Left cardiac atrium (tissue), 4 donors: ENCODE measurements around the gene ASXL1. TPM values are rescaled to one million over a fixed set of nuclear protein-coding genes. Genes with fewer than 3 reads are reported as not detected.

Experiments used
- ATAC-seq, 2 donors: fragments of 200-7000 bp; cut with Tn5 transposase; one replicate each; pipeline ENCODE4 v1.9.1; 2020; ENCODE audit warnings: mild to moderate bottlenecking in 2 of 2, moderate library complexity in 2 of 2
- DNase-seq: peaks from one replicate; pipeline ENCODE4 v3.0.0-alpha.2; 2020
- intact Hi-C, 2 donors: fragments of 100-400 bp; cut with DNase I; formaldehyde crosslinking; loops; one replicate each; pipeline versions ENCODE4 v1.14.1 to v1.15.1; 2022 to 2023
- total RNA-seq, 2 donors: library from RNA; stranded (reverse); fragmentation: NEBNext Ultra II Directional; extraction: Animal tissue kit (Norgen Biotek cat#: 25700); gene quantifications; one replicate each; pipeline ENCODE4 v1.2.1, GENCODE V29; 2021
- donor health status: DM: no; HTN: yes; CAD: no.
- donor health status: DM: no; HTN: yes; CAD: no; lungs with severe emphysema.
- donor health status: DM: yes; HTN: yes; CAD: no.
- donor health status: Dilated cardiomyopathy.

ASXL1 gene
- total RNA-seq, 2 donors from 2014 or later: 32.1 to 49.0 TPM

DNA sequence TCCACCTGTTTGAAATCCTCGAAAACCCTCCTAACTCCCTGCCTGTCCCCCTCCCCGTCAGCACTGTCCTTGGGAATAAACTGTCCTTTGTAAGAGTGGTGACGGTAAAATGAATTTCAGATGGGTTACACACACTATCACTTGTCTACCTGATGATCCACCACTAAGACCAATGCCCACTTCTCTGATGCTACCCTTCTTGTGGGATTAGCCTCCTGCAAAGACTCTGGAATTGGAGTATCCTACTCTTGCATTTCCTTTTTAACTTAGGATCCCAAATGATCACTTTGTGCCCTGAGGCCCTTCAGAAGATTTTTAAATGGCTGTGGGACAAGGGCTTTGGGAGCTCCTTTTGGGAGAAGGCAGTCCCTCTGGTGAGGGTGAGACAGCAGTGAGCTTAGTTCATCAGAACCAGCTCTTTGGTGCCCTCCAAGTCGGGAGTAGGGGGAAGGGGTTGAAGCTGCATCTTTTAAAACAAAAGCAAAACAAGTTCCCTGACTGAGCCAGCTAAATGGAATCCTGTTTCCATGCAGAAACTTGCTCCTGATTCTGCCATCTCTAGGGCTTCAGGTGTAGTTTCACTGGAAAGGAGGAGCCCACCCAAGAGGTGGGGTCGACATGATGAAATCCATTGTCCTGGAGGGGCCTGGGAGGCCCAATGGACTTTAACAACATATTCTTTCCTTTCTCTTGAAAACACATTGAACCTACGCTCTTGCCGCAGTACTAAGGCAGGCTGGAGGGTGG lies 86.5 kb downstream of the ASXL1 start:
- intact Hi-C loops: no loop called here
- DNase-seq (no peak), ATAC-seq (no peak)

DNA sequence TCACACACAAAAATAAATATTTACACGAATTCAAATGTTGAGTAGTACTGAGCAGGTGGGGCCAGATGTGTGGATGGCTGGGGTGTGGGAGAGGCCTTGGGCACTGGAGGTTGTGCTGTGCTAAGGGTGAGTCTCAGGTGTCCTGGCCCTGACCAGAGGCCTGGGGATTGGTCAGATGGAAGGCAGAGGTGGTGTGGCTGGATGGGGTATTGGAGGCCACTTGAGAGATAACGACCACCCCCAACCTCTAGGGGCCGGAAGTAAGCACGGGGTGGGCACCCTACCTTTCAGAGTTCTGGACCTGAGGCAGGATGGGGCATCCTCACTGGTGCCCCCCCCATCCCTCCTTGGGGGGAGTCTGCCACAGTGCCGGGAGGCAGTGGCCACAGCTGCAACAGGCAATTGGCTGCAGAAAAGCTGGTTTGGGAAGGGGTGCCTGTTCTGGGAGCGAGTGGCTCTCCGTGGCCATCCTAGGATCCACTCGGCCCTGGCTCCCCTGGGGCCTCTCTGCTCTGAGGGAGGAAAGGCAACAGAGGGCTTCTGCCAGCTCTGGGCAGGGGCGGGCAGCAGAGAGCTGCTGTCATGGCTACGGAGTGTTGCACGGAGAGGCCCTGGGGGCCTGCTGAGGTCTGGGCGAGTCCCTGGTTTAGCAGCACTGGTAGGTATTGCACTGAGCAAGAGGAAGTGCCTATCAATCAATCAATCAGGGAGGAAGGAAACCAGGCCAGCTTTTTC lies 87.6 kb downstream of the ASXL1 start:
- intact Hi-C loops: no loop called here
- ATAC-seq (peak; percentile 4 to 63), DNase-seq (no peak)

GRCh38 chr20:32446301-32447100 lies 88.4 kb downstream of the ASXL1 start:
- no peak for DNase-seq
- intact Hi-C loops: no loop called here
- peak in 1 of 2 donors; percentile 1 for ATAC-seq

DNA sequence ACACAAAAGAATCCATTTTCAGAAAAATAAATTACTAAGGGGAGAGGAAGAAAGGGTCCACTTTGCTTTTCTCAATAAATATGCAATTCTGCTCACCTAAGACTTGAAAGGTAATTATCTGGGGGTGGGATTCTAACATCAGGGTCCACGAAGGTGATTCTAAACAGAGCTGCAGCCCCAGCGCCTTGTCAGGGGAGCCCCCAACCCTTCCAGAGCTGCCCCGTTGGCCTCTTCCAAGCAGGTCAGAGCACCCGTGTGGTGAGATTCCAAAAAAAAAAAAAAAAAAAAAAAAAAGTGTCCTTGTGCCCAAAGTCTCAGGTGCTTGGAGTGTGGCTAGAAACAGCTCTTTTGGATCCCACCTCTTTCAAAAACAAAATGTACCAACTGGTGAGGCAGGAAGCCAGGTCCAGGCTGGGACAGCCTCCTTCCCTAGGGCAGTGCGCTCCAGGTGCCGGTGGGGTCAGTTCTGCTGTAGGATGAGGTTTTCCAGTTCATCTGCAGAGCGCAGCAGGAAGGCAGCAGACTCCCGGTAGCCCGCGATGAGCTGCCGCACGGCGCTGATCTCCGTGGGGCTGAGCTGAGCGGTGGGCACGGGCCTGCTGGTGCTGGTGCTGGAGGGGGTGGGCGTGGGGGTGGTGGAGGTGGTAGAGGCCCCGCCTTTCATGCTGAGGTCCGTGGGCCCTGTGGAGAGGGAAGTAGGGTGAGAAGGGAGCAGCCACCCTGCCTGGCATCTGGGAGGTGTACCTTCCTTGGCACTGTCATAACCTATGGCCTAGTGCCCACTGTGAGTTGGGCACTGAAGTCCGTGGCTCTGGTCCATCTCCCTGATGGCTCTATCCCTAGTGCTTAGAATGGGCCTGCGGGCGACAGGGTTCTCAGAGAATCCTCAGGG lies 89.3 kb downstream of the ASXL1 start:
- DNase-seq (no peak), ATAC-seq (peak in 1 of 2 donors; percentile 13)
- intact Hi-C loops: no loop called here

DNA sequence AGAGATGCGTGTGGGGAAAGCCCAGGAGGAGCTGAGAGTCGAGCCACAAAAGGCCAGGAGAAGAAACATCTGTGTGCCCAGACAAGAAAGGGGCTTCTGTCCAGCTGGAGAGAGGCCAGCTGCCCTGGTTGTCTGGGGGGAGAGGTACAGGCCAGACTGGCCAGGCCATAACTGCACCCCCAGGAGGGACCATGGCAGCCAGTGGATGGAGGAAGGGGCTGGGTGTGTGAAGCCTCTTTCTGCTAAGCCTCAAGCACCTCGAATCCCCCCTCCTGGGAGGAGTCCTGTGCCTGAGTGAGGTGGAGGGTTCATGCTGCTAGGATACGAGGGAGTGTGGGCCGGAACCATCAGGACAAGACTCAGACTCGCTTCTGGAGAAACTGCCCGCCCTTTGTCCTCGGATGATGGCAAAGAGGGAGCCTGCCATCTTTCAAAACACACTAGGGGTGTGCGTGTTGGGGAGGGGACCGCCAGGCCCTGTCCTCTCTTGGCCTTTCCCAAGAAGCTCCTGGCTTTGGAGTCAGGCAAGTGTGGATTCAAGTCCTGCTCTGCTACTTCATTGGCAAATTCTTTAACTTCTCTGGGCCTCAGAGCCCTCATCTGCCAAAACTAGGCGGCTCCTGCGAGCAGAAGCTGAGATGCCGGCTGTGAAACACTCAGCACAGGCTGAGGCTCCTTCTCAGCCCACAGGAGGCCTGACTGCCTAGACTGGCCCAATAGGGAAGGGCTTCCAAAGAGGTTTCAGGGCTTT lies 90.3 kb downstream of the ASXL1 start:
- ATAC-seq (no peak), DNase-seq (no peak)
- intact Hi-C loops: no loop called here

DNA sequence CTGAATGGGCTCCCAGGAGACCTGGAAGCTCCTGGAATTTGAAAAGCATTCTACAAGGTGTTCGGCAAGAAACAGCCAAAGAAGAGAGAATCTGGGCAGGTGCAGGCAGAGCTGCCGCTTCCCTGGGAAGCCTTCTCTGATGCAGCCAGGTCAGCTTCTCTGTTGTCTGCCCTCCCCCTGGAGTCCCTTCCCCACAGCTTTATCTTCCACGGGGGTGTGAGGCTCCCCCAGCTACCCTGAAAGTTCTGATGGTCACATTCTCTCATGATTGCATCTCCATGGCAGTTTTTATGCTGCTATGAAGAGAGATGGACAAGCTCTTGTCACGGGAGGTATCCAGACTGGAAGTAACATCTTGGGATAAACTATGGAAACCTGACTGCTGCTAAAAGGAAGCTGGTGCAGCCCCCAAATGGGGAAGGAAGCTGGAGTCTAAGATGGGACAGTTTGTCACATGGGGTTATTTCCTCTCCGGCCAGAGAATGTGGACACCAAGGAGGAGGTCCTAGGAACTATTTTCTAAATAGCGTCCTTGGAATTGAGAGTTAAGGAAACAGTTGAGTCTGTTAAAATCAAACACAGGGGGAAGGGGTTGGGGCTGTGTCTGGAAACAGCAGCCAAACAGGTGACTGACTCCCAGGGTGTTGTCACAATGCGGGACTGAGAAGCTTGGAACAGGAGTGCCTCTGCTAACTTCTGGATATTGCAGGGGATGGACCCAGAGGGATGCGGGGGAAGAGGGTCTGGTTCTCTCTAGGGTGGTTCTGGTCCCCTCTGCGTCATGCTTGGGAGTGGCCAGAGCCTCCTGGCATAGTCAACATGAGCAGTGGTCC lies 91.1 kb downstream of the ASXL1 start:
- DNase-seq: no peak
- intact Hi-C loops: no loop called here
- no peak for ATAC-seq

DNA sequence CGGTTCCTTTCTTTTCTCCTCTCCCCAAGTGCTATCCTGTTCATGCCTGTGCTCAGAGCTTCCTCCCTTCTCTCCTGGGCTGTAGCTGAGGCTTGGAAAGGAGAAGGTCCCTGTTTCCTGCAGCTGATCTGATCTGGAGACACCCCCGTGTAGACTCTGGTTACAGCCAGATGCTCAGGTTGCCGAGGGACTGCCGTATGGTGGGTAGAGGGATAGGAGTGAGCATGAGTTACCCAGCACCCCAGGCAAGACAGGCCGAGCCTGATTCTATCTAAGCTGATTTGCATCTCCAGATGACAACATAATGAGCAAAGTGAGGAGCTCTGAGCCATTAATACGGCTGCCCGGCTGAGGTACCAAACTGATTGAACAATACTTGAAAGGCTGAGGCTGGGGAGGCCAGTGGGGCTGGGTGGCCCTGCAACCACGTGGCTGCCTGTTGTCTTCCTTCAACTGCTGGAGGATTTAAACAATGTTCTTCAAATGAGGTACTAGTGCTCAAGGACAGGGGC lies 91.8 kb downstream of the ASXL1 start:
- intact Hi-C loops: no loop called here
- ATAC-seq: no peak
- DNase-seq: no peak

- intact Hi-C loops: no loop called here
- DNase-seq (no peak), ATAC-seq (no peak)
Observed at GRCh38 chr20:32450484-32451061, 92.4 kb downstream of the ASXL1 start.

DNA sequence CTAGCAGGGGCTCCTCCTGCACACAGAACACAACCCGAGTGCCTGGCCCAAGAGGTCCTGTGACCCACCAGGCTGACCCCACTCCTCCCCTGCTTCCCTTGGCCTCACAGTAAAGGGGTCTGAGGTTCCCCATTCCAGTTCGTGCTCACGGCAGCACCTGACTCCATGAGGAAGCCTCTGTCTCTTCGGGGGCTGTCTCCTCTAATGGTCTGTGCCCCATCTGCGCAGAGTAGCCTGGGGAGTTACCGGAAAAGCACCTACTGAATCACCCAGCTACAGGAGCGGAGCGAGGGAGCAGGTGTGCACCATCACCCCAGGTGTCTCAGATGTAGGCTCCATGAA lies 93.2 kb downstream of the ASXL1 start:
- intact Hi-C loops: no loop called here
- DNase-seq: no peak
- no peak for ATAC-seq

GRCh38 chr20:32451682-32452461 lies 93.7 kb downstream of the ASXL1 start:
- intact Hi-C loops: no loop called here
- ATAC-seq (no peak), DNase-seq (no peak)

GRCh38 chr20:32452776-32453466 lies 94.8 kb downstream of the ASXL1 start:
- ATAC-seq (no peak), DNase-seq (peak; percentile 13)
- intact Hi-C loops: no loop called here

DNA sequence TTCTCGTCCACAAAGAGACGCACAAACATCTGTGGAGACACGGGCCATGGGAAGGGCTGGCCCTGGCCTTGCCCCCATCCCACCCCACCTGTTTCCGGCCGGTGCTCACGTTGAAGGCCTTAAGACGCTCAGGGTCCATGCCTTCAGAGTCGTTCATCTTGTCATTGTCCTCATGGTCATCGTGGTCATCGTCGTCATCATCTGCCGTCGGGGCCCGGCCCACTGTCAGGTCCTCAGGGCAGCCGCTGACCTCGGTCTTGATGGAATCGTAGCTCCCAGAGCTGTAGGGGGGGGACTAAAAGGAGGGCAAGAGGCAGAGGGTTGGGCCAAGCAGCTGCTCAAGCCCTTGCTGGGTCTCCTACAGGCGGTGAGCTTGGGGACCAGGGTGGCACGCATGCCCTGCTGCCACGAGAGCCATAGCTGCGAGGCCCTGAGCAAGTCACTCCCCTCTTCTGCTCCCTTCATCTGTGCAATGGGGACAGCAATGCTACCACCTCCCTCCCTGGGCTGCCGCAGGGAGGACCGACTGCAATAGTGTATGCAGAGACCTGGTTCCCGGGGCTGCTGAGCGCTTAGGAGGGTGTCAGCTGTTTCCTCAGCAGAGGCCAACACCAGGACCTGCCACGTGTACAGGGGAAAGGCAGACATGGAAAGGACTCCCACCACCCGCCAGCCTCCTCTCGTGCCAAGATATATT lies 95.5 kb downstream of the ASXL1 start:
- ATAC-seq (no peak), DNase-seq (peak; percentile 18)
- intact Hi-C loops: no loop called here

DNA sequence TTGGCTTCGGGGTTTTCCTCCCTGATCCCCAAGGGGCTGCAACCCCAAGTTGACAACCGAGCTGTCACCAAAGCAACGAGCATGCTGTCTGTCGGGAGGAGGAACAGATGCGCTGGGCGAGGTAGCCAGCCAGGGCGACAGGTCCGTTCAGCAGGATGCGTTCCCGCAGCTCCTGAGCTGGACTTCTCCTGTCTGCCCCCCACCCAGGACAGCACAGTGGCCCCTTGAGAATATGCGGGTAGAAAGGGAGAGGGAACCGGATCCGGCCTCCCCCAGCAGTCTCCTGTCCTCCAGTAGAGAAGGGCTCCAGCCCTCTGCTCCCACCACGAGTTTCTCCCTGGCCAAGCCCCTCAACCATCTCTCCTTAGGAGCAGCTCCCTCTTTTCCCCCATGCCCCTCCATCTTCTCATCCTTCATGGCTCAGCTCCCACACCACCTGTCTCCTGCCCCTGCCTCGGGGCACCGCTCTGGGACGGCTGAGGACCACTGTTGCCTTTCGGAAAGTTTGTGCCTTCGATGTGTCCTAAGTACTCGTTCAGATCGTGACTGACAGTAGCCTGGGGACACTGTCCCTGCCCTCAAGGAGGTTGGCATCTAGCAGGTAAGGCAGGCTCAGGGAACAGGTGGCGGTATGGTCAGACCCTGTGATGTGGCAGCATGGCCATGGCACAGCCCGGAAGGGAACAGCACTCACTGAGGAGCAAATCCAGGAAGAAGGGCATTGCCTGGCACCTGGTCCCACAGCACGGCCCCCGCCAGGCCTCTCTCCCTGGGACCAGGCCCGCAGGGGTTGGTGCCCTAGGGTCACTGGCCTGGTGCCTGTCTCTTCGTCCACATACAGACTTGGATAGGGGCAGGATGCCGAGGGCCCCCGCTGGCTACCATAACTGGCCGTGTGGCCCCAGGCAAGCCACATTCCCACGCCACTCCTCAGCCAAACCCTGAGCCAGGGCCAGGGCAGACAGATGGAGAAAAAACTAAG lies 96.3 kb downstream of the ASXL1 start:
- peak; percentile 21 for DNase-seq
- no peak for ATAC-seq
- intact Hi-C loops: no loop called here
